ENCODE results near the gene SDSL.
A peak's percentile ranks its signal among the peaks of the same experiment; 100 is the strongest.

Gene SDSL

GRCh38 chr12:113424456-113424855 is 2.3 kb downstream of the SDSL start:
- TF ChIP-seq CTCF (IDR thresholded peaks at IDR 0.05; ENCODE audit: low read depth, low read length), result no peak
- H3K4me3 ChIP-seq (ENCODE audit: low read depth, low read length), result no peak overlapping the region

- peak; percentile 97 for TF ChIP-seq CTCF (IDR thresholded peaks at IDR 0.05; ENCODE audit: low read depth, low read length)
- no peak overlapping the region for H3K4me3 ChIP-seq (ENCODE audit: low read depth, low read length)
These were observed 3.0 kb downstream of the SDSL start for GRCh38 chr12:113424915-113425823.

- no peak overlapping the region for H3K4me3 ChIP-seq (ENCODE audit: low read depth, low read length)
- no peak for TF ChIP-seq CTCF (IDR thresholded peaks at IDR 0.05; ENCODE audit: low read depth, low read length)
These were observed 3.8 kb downstream of the SDSL start for GRCh38 chr12:113425960-113426453.

GRCh38 chr12:113427882-113428281 is 5.7 kb downstream of the SDSL start:
- no peak overlapping the region for H3K4me3 ChIP-seq (ENCODE audit: low read depth, low read length)
- no peak for TF ChIP-seq CTCF (IDR thresholded peaks at IDR 0.05; ENCODE audit: low read depth, low read length)

- H3K4me3 ChIP-seq (ENCODE audit: low read depth, low read length), result no peak overlapping the region
- no peak for TF ChIP-seq CTCF (IDR thresholded peaks at IDR 0.05; ENCODE audit: low read depth, low read length)
These were observed 6.3 kb downstream of the SDSL start for GRCh38 chr12:113428482-113428881.

- H3K4me3 ChIP-seq (ENCODE audit: low read depth, low read length), result no peak overlapping the region
- no peak for TF ChIP-seq CTCF (IDR thresholded peaks at IDR 0.05; ENCODE audit: low read depth, low read length)
These were observed 10.8 kb downstream of the SDSL start for GRCh38 chr12:113432986-113433385.

GRCh38 chr12:113435367-113435766 is 13.2 kb downstream of the SDSL start:
- no peak overlapping the region for H3K4me3 ChIP-seq (ENCODE audit: low read depth, low read length)
- TF ChIP-seq CTCF (IDR thresholded peaks at IDR 0.05; ENCODE audit: low read depth, low read length), result no peak
